Activated CD4-positive, alpha-beta T cell treated with anti-CD3 and anti-CD28 coated beads, Interleukin-2, amount 50 U/mL, for 4 hours (primary cell): ENCODE data around the gene DUSP11.

ENCODE experiments used
- DNase-seq, 2 experiments: peaks; one replicate each; pipeline ENCODE4 v3.0.0-alpha.2; 2020

DUSP11 gene

GRCh38 chr2:73716543-73717250 lies 63.2 kb downstream of the DUSP11 start:
- no peak for DNase-seq

- DNase-seq = no peak
Observed at GRCh38 chr2:73714091-73714490, 65.8 kb downstream of the DUSP11 start.
